Natural killer cell (primary cell): ENCODE data around the gene VAMP7. TPM values are rescaled to one million over a fixed set of nuclear protein-coding genes. Genes with fewer than 3 reads are reported as not detected.

Experiments
- ATAC-seq, 3 donors: fragments of 150-1000 bp in 2 of 3; fragments of 200-7000 bp in 1 of 3; cut with Tn5 transposase; 1 replicate in 1 of 3; 2 replicates in 2 of 3; pipeline ENCODE4 v1.10.0; 2021; ENCODE audit warnings: mild to moderate bottlenecking in 2 of 3, moderate library complexity in 2 of 3
- DNase-seq, 2 donors: peaks; one replicate each; pipeline versions ENCODE4 v3.0.0 to v3.0.0-alpha.2; 2013 to 2021; ENCODE audit warnings: mixed read lengths in 1 of 2
- H3K27ac ChIP-seq: one replicate; pipeline ENCODE4 v1.5.1; 2013; ENCODE audit warnings: mild to moderate bottlenecking, low read length
- H3K27me3 ChIP-seq: one replicate; pipeline ENCODE4 v1.6.1; 2013; ENCODE audit warnings: low read length; ENCODE audit not compliant: control insufficient read depth, insufficient read depth
- H3K36me3 ChIP-seq: one replicate; pipeline ENCODE4 v1.6.1; 2013; ENCODE audit warnings: low read length; ENCODE audit not compliant: control insufficient read depth, insufficient read depth
- H3K4me1 ChIP-seq: one replicate; pipeline ENCODE4 v1.6.1; 2013; ENCODE audit warnings: low read length; ENCODE audit not compliant: control insufficient read depth, insufficient read depth
- H3K4me3 ChIP-seq: one replicate; pipeline ENCODE4 v1.5.1; 2013; ENCODE audit warnings: low read length
- H3K9me3 ChIP-seq: one replicate; pipeline ENCODE4 v1.6.1; 2013; ENCODE audit warnings: low read length; ENCODE audit not compliant: control insufficient read depth, insufficient read depth
- H3K27ac Mint-ChIP-seq, 2 donors: one replicate each; pipeline ENCODE4 v1.8.0; 2022; ENCODE audit warnings: mild to moderate bottlenecking in 2 of 2, mixed read lengths in 2 of 2, moderate library complexity in 1 of 2
- H3K27me3 Mint-ChIP-seq, 2 donors: one replicate each; pipeline ENCODE4 v1.8.0; 2022; ENCODE audit warnings: low read depth in 2 of 2, mixed read lengths in 2 of 2
- H3K36me3 Mint-ChIP-seq: one replicate; pipeline ENCODE4 v1.8.0; 2022; ENCODE audit warnings: mixed read lengths
- H3K4me1 Mint-ChIP-seq, 2 donors: one replicate each; pipeline ENCODE4 v1.8.0; 2022; ENCODE audit warnings: mixed read lengths in 2 of 2
- H3K4me3 Mint-ChIP-seq: one replicate; pipeline ENCODE4 v1.8.0; 2022; ENCODE audit warnings: mild to moderate bottlenecking, moderate library complexity, mixed read lengths
- H3K9me3 Mint-ChIP-seq, 2 donors: one replicate each; pipeline ENCODE4 v1.8.0; 2022; ENCODE audit warnings: mixed read lengths in 2 of 2
- WGBS: methylation state at CpG from one replicate; pipeline ENCODE4 v1.1.7; 2013; ENCODE audit warnings: missing lambda C conversion rate; ENCODE audit not compliant: insufficient coverage; 5-methylcytosine and 5-hydroxymethylcytosine counted together
- intact Hi-C: fragments of 100-400 bp; cut with micrococcal nuclease; formaldehyde crosslinking; loops from one replicate; pipeline ENCODE4 v1.14.2; 2022
- total RNA-seq, 4 donors: library from RNA; stranded (reverse); fragments of 120-200 nt in 1 of 4; gene quantifications; one replicate each; pipeline versions ENCODE4 v1.2.3 to v1.2.4, GENCODE V29; 2013 to 2022
- TF ChIP-seq, protein P1 (sequence below): fragments of 200-600 bp; IDR thresholded peaks from one replicate; pipeline ENCODE4 v1.8.0; 2022; ENCODE audit warnings: antibody characterized with exemption

Gene VAMP7
- total RNA-seq, 3 donors from 2014 or later (not counting 1 experiment from before 2014, with no cell fraction given): 30.3 to 33.8 (median 33.6) TPM

- intact Hi-C loops: no loop called here
- Histone ChIP-seq H3K4me1 (no peaks in the 10 kb centered on the region), H3K9me3 (no peaks in the 10 kb centered on the region), H3K27me3 (peaks cover 4% of the 10 kb centered on the region), H3K4me3 (no peak overlapping the region), H3K36me3 (no peaks in the 10 kb centered on the region), H3K27ac (no peak overlapping the region)
- H3K36me3 Mint-ChIP-seq: no peaks in the 10 kb centered on the region
- TF ChIP-seq, protein P1, sequence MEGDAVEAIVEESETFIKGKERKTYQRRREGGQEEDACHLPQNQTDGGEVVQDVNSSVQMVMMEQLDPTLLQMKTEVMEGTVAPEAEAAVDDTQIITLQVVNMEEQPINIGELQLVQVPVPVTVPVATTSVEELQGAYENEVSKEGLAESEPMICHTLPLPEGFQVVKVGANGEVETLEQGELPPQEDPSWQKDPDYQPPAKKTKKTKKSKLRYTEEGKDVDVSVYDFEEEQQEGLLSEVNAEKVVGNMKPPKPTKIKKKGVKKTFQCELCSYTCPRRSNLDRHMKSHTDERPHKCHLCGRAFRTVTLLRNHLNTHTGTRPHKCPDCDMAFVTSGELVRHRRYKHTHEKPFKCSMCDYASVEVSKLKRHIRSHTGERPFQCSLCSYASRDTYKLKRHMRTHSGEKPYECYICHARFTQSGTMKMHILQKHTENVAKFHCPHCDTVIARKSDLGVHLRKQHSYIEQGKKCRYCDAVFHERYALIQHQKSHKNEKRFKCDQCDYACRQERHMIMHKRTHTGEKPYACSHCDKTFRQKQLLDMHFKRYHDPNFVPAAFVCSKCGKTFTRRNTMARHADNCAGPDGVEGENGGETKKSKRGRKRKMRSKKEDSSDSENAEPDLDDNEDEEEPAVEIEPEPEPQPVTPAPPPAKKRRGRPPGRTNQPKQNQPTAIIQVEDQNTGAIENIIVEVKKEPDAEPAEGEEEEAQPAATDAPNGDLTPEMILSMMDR: no peak
- H3K4me1 Mint-ChIP-seq: peaks cover 16 to 20% of the 10 kb centered on the region in 2 donors
- no peak for ATAC-seq
- 50% methylated on average over 1 of the region's 1 CpG for WGBS
- no peak for DNase-seq
- H3K27ac Mint-ChIP-seq: no peak overlapping the region
- peaks cover 0 to 3% of the 10 kb centered on the region in 2 donors for H3K9me3 Mint-ChIP-seq
- peaks cover 8 to 40% of the 10 kb centered on the region in 2 donors for H3K27me3 Mint-ChIP-seq
- no peak overlapping the region for H3K4me3 Mint-ChIP-seq
Measured at GRCh38 chrX:155877288-155877687, 3.9 kb upstream of the VAMP7 start.

GRCh38 chrX:155880586-155881157 is 473 bp upstream of the VAMP7 start:
- peaks cover 0 to 3% of the 10 kb centered on the region in 2 donors for H3K9me3 Mint-ChIP-seq
- H3K4me1 Mint-ChIP-seq: peaks cover 23 to 28% of the 10 kb centered on the region in 2 donors
- Histone ChIP-seq H3K4me1 (no peaks in the 10 kb centered on the region), H3K27ac (no peak overlapping the region), H3K36me3 (no peaks in the 10 kb centered on the region), H3K4me3 (peak overlapping the region; percentile 75), H3K9me3 (no peaks in the 10 kb centered on the region), H3K27me3 (no peaks in the 10 kb centered on the region)
- H3K27me3 Mint-ChIP-seq: peaks cover 0 to 8% of the 10 kb centered on the region in 2 donors
- WGBS: 30% methylated on average over 13 of the region's 13 CpGs
- ATAC-seq: peak in 1 of 3 donors; percentile 37
- TF ChIP-seq, protein P1: no peak
- intact Hi-C loops: no loop called here
- H3K36me3 Mint-ChIP-seq: no peaks in the 10 kb centered on the region
- DNase-seq: peak in 1 of 2 donors; percentile 24
- peak overlapping the region; percentile 75 for H3K4me3 Mint-ChIP-seq
- peak overlapping the region; percentile 88 to 96 for H3K27ac Mint-ChIP-seq

- no peak overlapping the region for H3K4me3 ChIP-seq
- H3K27ac ChIP-seq: no peak overlapping the region
- no peaks in the 10 kb centered on the region for H3K27me3 ChIP-seq
- H3K9me3 ChIP-seq: no peaks in the 10 kb centered on the region
- H3K4me1 ChIP-seq: no peaks in the 10 kb centered on the region
- no peak overlapping the region for H3K4me3 Mint-ChIP-seq
- no peaks in the 10 kb centered on the region for H3K36me3 Mint-ChIP-seq
- peaks cover 9% of the 10 kb centered on the region for H3K36me3 ChIP-seq
- DNase-seq (no peak), ATAC-seq (no peak)
- peaks cover 14 to 35% of the 10 kb centered on the region in 2 donors for H3K4me1 Mint-ChIP-seq
- 83% methylated on average over 2 of the region's 2 CpGs for WGBS
- H3K9me3 Mint-ChIP-seq: no peaks in the 10 kb centered on the region
- intact Hi-C loops: no loop called here
- TF ChIP-seq, protein P1: no peak
- H3K27me3 Mint-ChIP-seq: no peaks in the 10 kb centered on the region
- no peak overlapping the region for H3K27ac Mint-ChIP-seq
Measured at GRCh38 chrX:155886409-155886808, 5.3 kb downstream of the VAMP7 start.

GRCh38 chrX:155888139-155888538 is 7.0 kb downstream of the VAMP7 start:
- Mint-ChIP-seq H3K4me3 (no peak overlapping the region), H3K9me3 (no peaks in the 10 kb centered on the region), H3K4me1 (peaks cover 7 to 27% of the 10 kb centered on the region in 2 donors), H3K27me3 (no peaks in the 10 kb centered on the region), H3K27ac (no peak overlapping the region), H3K36me3 (no peaks in the 10 kb centered on the region)
- Histone ChIP-seq H3K36me3 (peaks cover 12% of the 10 kb centered on the region), H3K27me3 (no peaks in the 10 kb centered on the region), H3K4me3 (no peak overlapping the region), H3K27ac (no peak overlapping the region), H3K9me3 (no peaks in the 10 kb centered on the region), H3K4me1 (no peaks in the 10 kb centered on the region)
- TF ChIP-seq, protein P1: no peak
- WGBS: 85% methylated on average over 2 of the region's 3 CpGs
- DNase-seq (no peak), ATAC-seq (no peak)
- intact Hi-C loops: no loop called here
